GM23338 (cell line): ENCODE data around the gene BFAR. TPM values are rescaled to one million over a fixed set of nuclear protein-coding genes. Genes with fewer than 3 reads are reported as not detected.

Experiments
- ATAC-seq: fragments of 200-7000 bp; cut with Tn5 transposase; 3 replicates; pipeline ENCODE4 v1.9.1; 2020
- DNase-seq: peaks from one replicate; pipeline ENCODE4 v3.0.0-alpha.2; 2015; ENCODE audit warnings: low spot score
- H2AFZ ChIP-seq: fragments of 200-600 bp; sonication (generic); 2 replicates; pipeline ENCODE4 v1.8.0; 2016; ENCODE audit warnings: antibody characterized with exemption, mild to moderate bottlenecking, moderate library complexity
- H3F3A ChIP-seq: fragments of 200-600 bp; sonication (generic); replicated peaks from 2 replicates; pipeline ENCODE4 v1.8.0; 2017; ENCODE audit warnings: antibody characterized with exemption, mixed run types, low read depth
- H3K27ac ChIP-seq: fragments of 200-600 bp; sonication (generic); 2 replicates; pipeline ENCODE4 v1.6.1; 2016; ENCODE audit warnings: low read depth
- H3K27me3 ChIP-seq: fragments of 200-600 bp; sonication (generic); 2 replicates; pipeline ENCODE4 v1.8.0; 2016; ENCODE audit warnings: mild to moderate bottlenecking, mixed run types, moderate library complexity; ENCODE audit not compliant: insufficient read depth
- H3K36me3 ChIP-seq: fragments of 200-600 bp; sonication (generic); 2 replicates; pipeline ENCODE4 v1.8.0; 2016; ENCODE audit warnings: mild to moderate bottlenecking; ENCODE audit not compliant: insufficient read depth
- H3K4me1 ChIP-seq: fragments of 200-600 bp; sonication (generic); 2 replicates; pipeline ENCODE4 v1.8.0; 2016; ENCODE audit warnings: mild to moderate bottlenecking, moderate library complexity; ENCODE audit not compliant: insufficient read depth
- H3K4me2 ChIP-seq: fragments of 200-600 bp; sonication (generic); 2 replicates; pipeline ENCODE4 v1.7.1; 2017; ENCODE audit warnings: mixed run types
- H3K4me3 ChIP-seq: fragments of 200-600 bp; sonication (generic); 2 replicates; pipeline ENCODE4 v1.6.1; 2016; ENCODE audit warnings: mixed run types
- H3K79me2 ChIP-seq: fragments of 200-600 bp; sonication (generic); replicated peaks from 2 replicates; pipeline ENCODE4 v1.8.0; 2017; ENCODE audit warnings: mild to moderate bottlenecking; ENCODE audit not compliant: insufficient read depth
- H3K9me2 ChIP-seq: fragments of 200-600 bp; sonication (generic); 2 replicates; pipeline ENCODE4 v1.8.0; 2017; ENCODE audit not compliant: insufficient read depth
- H4K20me1 ChIP-seq: fragments of 200-600 bp; sonication (generic); replicated peaks from 2 replicates; pipeline ENCODE4 v1.8.0; 2017; ENCODE audit warnings: mild to moderate bottlenecking; ENCODE audit not compliant: insufficient read depth
- H3K27ac Mint-ChIP-seq: 2 replicates; pipeline ENCODE4 v1.8.0; 2020; ENCODE audit warnings: inconsistent platforms, mild to moderate bottlenecking, moderate library complexity, mixed read lengths
- H3K27me3 Mint-ChIP-seq: 3 replicates; pipeline ENCODE4 v1.8.0; 2022; ENCODE audit warnings: low read depth, mild to moderate bottlenecking, moderate library complexity, mixed read lengths, inconsistent platforms; ENCODE audit not compliant: insufficient read depth, poor library complexity
- H3K36me3 Mint-ChIP-seq: 3 replicates; pipeline ENCODE4 v1.8.0; 2021; ENCODE audit warnings: low read depth, mild to moderate bottlenecking, inconsistent platforms, moderate library complexity, mixed read lengths
- H3K4me1 Mint-ChIP-seq: 3 replicates; pipeline ENCODE4 v1.8.0; 2020; ENCODE audit warnings: mild to moderate bottlenecking, inconsistent platforms, mixed read lengths
- H3K4me3 Mint-ChIP-seq: 3 replicates; pipeline ENCODE4 v1.8.0; 2021; ENCODE audit warnings: moderate library complexity, mild to moderate bottlenecking, inconsistent platforms, mixed read lengths
- H3K9me3 Mint-ChIP-seq: 3 replicates; pipeline ENCODE4 v1.8.0; 2020; ENCODE audit warnings: moderate library complexity, mild to moderate bottlenecking, inconsistent platforms, mixed read lengths
- CREB1 ChIP-seq: fragments of 250-450 bp; sonication (Bioruptor Pico); IDR thresholded peaks from 2 replicates; pipeline ENCODE4 v1.5.0; 2020; ENCODE audit warnings: low read depth, mild to moderate bottlenecking, moderate library complexity
- CTCF ChIP-seq, 2 experiments: fragments of 200-600 bp in 1 of 2; sonication (generic) in 1 of 2; conservative IDR thresholded peaks; 2 replicates each; pipeline versions ENCODE4 v1.5.1 to v1.6.1; 2016 to 2017; ENCODE audit warnings: antibody characterized with exemption in 2 of 2, low read depth in 2 of 2, mild to moderate bottlenecking in 2 of 2, moderate library complexity in 1 of 2
- ETS1 ChIP-seq: IDR thresholded peaks from 2 replicates; pipeline ENCODE4 v1.6.1; 2016; ENCODE audit warnings: antibody characterized with exemption
- EZH2 ChIP-seq: fragments of 200-600 bp; sonication (generic); IDR thresholded peaks from one replicate; pipeline ENCODE4 v1.8.0; 2017; ENCODE audit warnings: antibody characterized with exemption, mild to moderate bottlenecking, low read depth; ENCODE audit not compliant: unreplicated experiment
- EZH2phosphoT487 ChIP-seq: fragments of 200-600 bp; sonication (generic); IDR thresholded peaks from one replicate; pipeline ENCODE4 v1.8.1; 2018; ENCODE audit warnings: antibody characterized with exemption; ENCODE audit not compliant: unreplicated experiment
- JUNB ChIP-seq: IDR thresholded peaks from one replicate; pipeline ENCODE4 v1.6.1; 2016; ENCODE audit warnings: antibody characterized with exemption; ENCODE audit not compliant: unreplicated experiment
- NANOG ChIP-seq: IDR thresholded peaks from 2 replicates; pipeline ENCODE4 v1.6.1; 2016; ENCODE audit warnings: antibody characterized with exemption, borderline replicate concordance
- POLR2AphosphoS5 ChIP-seq: IDR thresholded peaks from 2 replicates; pipeline ENCODE4 v1.6.1; 2016; ENCODE audit warnings: antibody characterized with exemption, low read depth
- STAT1 ChIP-seq: IDR thresholded peaks from one replicate; pipeline ENCODE4 v1.6.1; 2016; ENCODE audit warnings: antibody characterized with exemption; ENCODE audit not compliant: unreplicated experiment
- ZNF114 ChIP-seq: fragments of 250-450 bp; sonication (Bioruptor Pico); IDR thresholded peaks from 2 replicates; pipeline ENCODE4 v1.5.0; 2020; ENCODE audit warnings: mild to moderate bottlenecking, moderate library complexity
- ZNF331 ChIP-seq: fragments of 250-450 bp; sonication (Bioruptor Pico); IDR thresholded peaks from 2 replicates; pipeline ENCODE4 v1.5.0; 2020; ENCODE audit warnings: low read depth, mild to moderate bottlenecking, moderate library complexity
- polyA plus RNA-seq: library from polyadenylated mRNA; unstranded; fragments of >200 nt; fragmentation: Nextera tagmentation; extraction: Ambion mirVana; gene quantifications from 2 replicates; pipeline ENCODE4 v1.2.1, GENCODE V29; 2016
- total RNA-seq: library from RNA; depleted of rRNA; stranded (reverse); fragments of >200 nt; shearing (Covaris generic); gene quantifications from 2 replicates; pipeline ENCODE4 v1.2.3, GENCODE V29; 2014
- TF ChIP-seq, protein P1 (sequence below): IDR thresholded peaks from one replicate; pipeline ENCODE4 v1.6.1; 2018; ENCODE audit warnings: antibody characterized with exemption; ENCODE audit not compliant: unreplicated experiment
- TF ChIP-seq, protein P2 (sequence below): fragments of 250-450 bp; sonication (Bioruptor Pico); IDR thresholded peaks from 2 replicates; pipeline ENCODE4 v1.5.0; 2020; ENCODE audit warnings: mild to moderate bottlenecking, moderate library complexity

BFAR gene
- total and polyA plus RNA-seq, 2 experiments from 2014 or later = 54.4 to 126 TPM

DNA sequence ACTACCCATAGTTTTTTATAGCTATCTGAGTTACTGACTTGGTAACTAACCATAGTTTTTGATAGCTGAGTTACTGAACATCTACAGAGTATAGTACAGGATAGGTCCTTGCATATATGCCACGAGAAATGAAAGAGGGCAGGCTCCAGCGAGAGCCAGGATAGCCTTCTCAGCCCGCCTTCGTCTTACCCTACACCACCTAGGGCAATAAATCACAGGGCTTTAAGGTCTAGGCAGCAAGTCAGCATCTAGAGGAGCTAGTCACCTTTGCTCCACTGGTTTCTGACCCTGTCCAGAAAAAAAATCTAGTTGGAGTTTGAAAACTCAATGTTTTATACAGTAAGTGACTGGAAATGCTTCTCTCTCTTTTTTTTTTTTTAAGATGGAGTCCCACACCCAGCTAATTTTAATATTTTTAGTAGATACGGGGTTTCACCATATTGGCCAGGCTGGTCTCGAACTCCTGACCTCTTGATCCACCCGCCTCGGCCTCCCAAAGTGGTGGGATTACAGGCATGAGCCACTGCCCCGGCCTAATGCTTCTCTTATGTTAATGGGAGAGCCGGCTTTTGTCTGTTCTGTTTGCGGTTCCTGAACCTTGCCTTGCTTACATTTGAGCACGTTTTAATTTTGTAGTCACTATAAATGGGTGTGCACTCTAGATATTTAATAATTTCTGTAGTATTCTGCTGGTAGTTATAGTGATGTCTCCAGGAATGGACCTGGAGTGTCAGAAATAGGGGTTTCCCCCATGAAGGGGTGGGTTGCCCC is 2.8 kb downstream of the BFAR start:
- H3K27me3 Mint-ChIP-seq = peaks cover 6% of the 10 kb centered on the region
- TF ChIP-seq ZNF114 (CRISPR knock-in tag) = no peak
- TF ChIP-seq EZH2phosphoT487 = no peak
- no peak for TF ChIP-seq JUNB
- TF ChIP-seq EZH2 = no peak
- no peak for TF ChIP-seq ETS1
- TF ChIP-seq, protein P1, sequence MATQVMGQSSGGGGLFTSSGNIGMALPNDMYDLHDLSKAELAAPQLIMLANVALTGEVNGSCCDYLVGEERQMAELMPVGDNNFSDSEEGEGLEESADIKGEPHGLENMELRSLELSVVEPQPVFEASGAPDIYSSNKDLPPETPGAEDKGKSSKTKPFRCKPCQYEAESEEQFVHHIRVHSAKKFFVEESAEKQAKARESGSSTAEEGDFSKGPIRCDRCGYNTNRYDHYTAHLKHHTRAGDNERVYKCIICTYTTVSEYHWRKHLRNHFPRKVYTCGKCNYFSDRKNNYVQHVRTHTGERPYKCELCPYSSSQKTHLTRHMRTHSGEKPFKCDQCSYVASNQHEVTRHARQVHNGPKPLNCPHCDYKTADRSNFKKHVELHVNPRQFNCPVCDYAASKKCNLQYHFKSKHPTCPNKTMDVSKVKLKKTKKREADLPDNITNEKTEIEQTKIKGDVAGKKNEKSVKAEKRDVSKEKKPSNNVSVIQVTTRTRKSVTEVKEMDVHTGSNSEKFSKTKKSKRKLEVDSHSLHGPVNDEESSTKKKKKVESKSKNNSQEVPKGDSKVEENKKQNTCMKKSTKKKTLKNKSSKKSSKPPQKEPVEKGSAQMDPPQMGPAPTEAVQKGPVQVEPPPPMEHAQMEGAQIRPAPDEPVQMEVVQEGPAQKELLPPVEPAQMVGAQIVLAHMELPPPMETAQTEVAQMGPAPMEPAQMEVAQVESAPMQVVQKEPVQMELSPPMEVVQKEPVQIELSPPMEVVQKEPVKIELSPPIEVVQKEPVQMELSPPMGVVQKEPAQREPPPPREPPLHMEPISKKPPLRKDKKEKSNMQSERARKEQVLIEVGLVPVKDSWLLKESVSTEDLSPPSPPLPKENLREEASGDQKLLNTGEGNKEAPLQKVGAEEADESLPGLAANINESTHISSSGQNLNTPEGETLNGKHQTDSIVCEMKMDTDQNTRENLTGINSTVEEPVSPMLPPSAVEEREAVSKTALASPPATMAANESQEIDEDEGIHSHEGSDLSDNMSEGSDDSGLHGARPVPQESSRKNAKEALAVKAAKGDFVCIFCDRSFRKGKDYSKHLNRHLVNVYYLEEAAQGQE = no peak
- no peak for TF ChIP-seq CREB1 (CRISPR knock-in tag)
- TF ChIP-seq, protein P2, sequence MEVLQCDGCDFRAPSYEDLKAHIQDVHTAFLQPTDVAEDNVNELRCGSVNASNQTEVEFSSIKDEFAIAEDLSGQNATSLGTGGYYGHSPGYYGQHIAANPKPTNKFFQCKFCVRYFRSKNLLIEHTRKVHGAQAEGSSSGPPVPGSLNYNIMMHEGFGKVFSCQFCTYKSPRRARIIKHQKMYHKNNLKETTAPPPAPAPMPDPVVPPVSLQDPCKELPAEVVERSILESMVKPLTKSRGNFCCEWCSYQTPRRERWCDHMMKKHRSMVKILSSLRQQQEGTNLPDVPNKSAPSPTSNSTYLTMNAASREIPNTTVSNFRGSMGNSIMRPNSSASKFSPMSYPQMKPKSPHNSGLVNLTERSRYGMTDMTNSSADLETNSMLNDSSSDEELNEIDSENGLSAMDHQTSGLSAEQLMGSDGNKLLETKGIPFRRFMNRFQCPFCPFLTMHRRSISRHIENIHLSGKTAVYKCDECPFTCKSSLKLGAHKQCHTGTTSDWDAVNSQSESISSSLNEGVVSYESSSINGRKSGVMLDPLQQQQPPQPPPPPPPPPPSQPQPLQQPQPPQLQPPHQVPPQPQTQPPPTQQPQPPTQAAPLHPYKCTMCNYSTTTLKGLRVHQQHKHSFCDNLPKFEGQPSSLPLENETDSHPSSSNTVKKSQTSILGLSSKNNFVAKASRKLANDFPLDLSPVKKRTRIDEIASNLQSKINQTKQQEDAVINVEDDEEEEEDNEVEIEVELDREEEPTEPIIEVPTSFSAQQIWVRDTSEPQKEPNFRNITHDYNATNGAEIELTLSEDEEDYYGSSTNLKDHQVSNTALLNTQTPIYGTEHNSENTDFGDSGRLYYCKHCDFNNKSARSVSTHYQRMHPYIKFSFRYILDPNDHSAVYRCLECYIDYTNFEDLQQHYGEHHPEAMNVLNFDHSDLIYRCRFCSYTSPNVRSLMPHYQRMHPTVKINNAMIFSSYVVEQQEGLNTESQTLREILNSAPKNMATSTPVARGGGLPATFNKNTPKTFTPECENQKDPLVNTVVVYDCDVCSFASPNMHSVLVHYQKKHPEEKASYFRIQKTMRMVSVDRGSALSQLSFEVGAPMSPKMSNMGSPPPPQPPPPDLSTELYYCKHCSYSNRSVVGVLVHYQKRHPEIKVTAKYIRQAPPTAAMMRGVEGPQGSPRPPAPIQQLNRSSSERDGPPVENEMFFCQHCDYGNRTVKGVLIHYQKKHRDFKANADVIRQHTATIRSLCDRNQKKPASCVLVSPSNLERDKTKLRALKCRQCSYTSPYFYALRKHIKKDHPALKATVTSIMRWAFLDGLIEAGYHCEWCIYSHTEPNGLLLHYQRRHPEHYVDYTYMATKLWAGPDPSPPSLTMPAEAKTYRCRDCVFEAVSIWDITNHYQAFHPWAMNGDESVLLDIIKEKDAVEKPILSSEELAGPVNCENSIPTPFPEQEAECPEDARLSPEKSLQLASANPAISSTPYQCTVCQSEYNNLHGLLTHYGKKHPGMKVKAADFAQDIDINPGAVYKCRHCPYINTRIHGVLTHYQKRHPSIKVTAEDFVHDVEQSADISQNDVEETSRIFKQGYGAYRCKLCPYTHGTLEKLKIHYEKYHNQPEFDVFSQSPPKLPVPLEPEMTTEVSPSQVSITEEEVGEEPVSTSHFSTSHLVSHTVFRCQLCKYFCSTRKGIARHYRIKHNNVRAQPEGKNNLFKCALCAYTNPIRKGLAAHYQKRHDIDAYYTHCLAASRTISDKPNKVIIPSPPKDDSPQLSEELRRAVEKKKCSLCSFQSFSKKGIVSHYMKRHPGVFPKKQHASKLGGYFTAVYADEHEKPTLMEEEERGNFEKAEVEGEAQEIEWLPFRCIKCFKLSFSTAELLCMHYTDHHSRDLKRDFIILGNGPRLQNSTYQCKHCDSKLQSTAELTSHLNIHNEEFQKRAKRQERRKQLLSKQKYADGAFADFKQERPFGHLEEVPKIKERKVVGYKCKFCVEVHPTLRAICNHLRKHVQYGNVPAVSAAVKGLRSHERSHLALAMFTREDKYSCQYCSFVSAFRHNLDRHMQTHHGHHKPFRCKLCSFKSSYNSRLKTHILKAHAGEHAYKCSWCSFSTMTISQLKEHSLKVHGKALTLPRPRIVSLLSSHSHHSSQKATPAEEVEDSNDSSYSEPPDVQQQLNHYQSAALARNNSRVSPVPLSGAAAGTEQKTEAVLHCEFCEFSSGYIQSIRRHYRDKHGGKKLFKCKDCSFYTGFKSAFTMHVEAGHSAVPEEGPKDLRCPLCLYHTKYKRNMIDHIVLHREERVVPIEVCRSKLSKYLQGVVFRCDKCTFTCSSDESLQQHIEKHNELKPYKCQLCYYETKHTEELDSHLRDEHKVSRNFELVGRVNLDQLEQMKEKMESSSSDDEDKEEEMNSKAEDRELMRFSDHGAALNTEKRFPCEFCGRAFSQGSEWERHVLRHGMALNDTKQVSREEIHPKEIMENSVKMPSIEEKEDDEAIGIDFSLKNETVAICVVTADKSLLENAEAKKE = no peak
- TF ChIP-seq NANOG = no peak
- no peak for TF ChIP-seq STAT1
- no peak for TF ChIP-seq POLR2AphosphoS5
- no peak for TF ChIP-seq ZNF331 (CRISPR knock-in tag)
- TF ChIP-seq CTCF (conservative IDR thresholded peaks at IDR 0.05; ENCODE audit: low read depth in 2 of 2) = no peak
- Histone ChIP-seq H3F3A (peaks cover 21% of the 10 kb centered on the region), H3K9me2 (no peaks in the 10 kb centered on the region), H3K36me3 (0 out of 2 replicates have a peak, but pooled peaks cover 8% of the 10 kb centered on the region), H3K79me2 (peaks cover 62% of the 10 kb centered on the region), H4K20me1 (peaks cover 12% of the 10 kb centered on the region), H3K27me3 (no peaks in the 10 kb centered on the region), H2AFZ (no peak overlapping the region), H3K4me2 (peak overlapping the region; percentile 90), H3K4me3 (peak overlapping the region; percentile 78), H3K4me1 (peaks cover 34% of the 10 kb centered on the region), H3K27ac (peak overlapping the region; percentile 99)
- H3K27ac Mint-ChIP-seq = peak overlapping the region; percentile 97
- peak; percentile 60 for DNase-seq
- H3K36me3 Mint-ChIP-seq = peaks cover 44% of the 10 kb centered on the region
- peak overlapping the region; percentile 99 for H3K4me3 Mint-ChIP-seq
- peak; percentile 7 for ATAC-seq
- H3K9me3 Mint-ChIP-seq = no peaks in the 10 kb centered on the region
- H3K4me1 Mint-ChIP-seq = peaks cover 46% of the 10 kb centered on the region
